K562 (cell line): Measurements from ENCODE around the gene KIAA0040. TPM values are rescaled to one million over a fixed set of nuclear protein-coding genes. Genes with fewer than 3 reads are reported as not detected.

Source experiments
- ERF ChIP-seq: fragments of 450-650 bp; formaldehyde crosslinking; IDR thresholded peaks from 2 replicates; pipeline ENCODE4 v1.4.0; 2020; ENCODE audit warnings: mild to moderate bottlenecking, mixed read lengths
- GTF2F1 ChIP-seq: IDR thresholded peaks from 2 replicates; pipeline ENCODE4 v1.6.1; 2011; ENCODE audit warnings: low read depth, low read length, improper control_type of control experiment
- HDAC2 ChIP-seq: fragments of 450-650 bp; IDR thresholded peaks from 2 replicates; pipeline ENCODE4 v1.6.1; 2016; ENCODE audit warnings: mild to moderate bottlenecking
- HMG20B ChIP-seq: fragments of 250-450 bp; sonication (Bioruptor Pico); IDR thresholded peaks from 2 replicates; pipeline ENCODE4 v1.5.0; 2021; ENCODE audit warnings: mild to moderate bottlenecking
- POLR2AphosphoS5 ChIP-seq: IDR thresholded peaks from 2 replicates; pipeline ENCODE4 v1.6.1; 2011; ENCODE audit warnings: mild to moderate bottlenecking, low read depth, low read length, moderate library complexity; ENCODE audit not compliant: control insufficient read depth, insufficient read depth
- ZFP1 ChIP-seq: fragments of 450-650 bp; formaldehyde crosslinking; IDR thresholded peaks from 2 replicates; pipeline ENCODE4 v1.4.0; 2020; ENCODE audit warnings: mild to moderate bottlenecking, mixed read lengths
- ZFX ChIP-seq: sonication (generic); formaldehyde crosslinking; IDR thresholded peaks from 2 replicates; pipeline ENCODE4 v1.8.0; 2022; ENCODE audit warnings: mild to moderate bottlenecking, missing genetic modification reagents, moderate library complexity
- ZNF507 ChIP-seq: conservative IDR thresholded peaks from 2 replicates; pipeline ENCODE4 v1.6.1; 2017; ENCODE audit warnings: missing genetic modification characterization, missing compliant biosample characterization
- polyA plus RNA-seq, 8 experiments: library from polyadenylated mRNA; depleted of rRNA in 4 of 8; stranded (reverse) in 5 of 8; unstranded in 3 of 8; fragments of >200 nt; fragmentation: Nextera tagmentation in 2 of 8; fragmentation: Illumina TruSeq in 1 of 8; extraction: Ambion mirVana in 2 of 8; extraction: Trizol in 1 of 8; gene quantifications; 2 replicates each; pipeline versions ENCODE4 v1.2.1 to v1.2.3, GENCODE V29; 2011 to 2014; ENCODE audit warnings: inconsistent platforms in 1 of 8, missing spikeins in 1 of 8
- total RNA-seq, 7 experiments: library from RNA; depleted of rRNA in 6 of 7; stranded (reverse); fragments of >200 nt in 6 of 7; fragmentation: Illumina TruSeq in 2 of 7; extraction: Trizol in 2 of 7; gene quantifications; 2 replicates each; pipeline versions ENCODE4 v1.2.1 to v1.2.3, GENCODE V29; 2011 to 2021; ENCODE audit warnings: low replicate concordance in 1 of 7
- TF ChIP-seq, protein P1 (sequence below): sonication (generic); formaldehyde crosslinking; IDR thresholded peaks from 2 replicates; pipeline ENCODE4 v1.8.0; 2022; ENCODE audit warnings: mild to moderate bottlenecking, low read depth, missing genetic modification reagents
- TF ChIP-seq, protein P2 (sequence below): sonication (generic); formaldehyde crosslinking; IDR thresholded peaks from 2 replicates; pipeline ENCODE4 v1.8.0; 2023; ENCODE audit warnings: missing genetic modification reagents, mild to moderate bottlenecking, borderline replicate concordance
- TF ChIP-seq, protein P3 (sequence below), 2 experiments: fragments of 450-650 bp in 1 of 2; IDR thresholded peaks; 2 replicates each; pipeline ENCODE4 v1.6.1; 2011 to 2017; ENCODE audit warnings: low read depth in 2 of 2, antibody characterized with exemption in 1 of 2, borderline replicate concordance in 1 of 2, low read length in 1 of 2, mild to moderate bottlenecking in 1 of 2, mixed read lengths in 1 of 2; ENCODE audit not compliant: control insufficient read depth in 1 of 2
- TF ChIP-seq, protein P4 (sequence below): fragments of 450-650 bp; IDR thresholded peaks from 2 replicates; pipeline ENCODE4 v1.6.1; 2016; ENCODE audit warnings: borderline replicate concordance

The KIAA0040 gene
- total and polyA plus RNA-seq, 9 of the 15 experiments (the other 6 are each of a cell fraction or from before 2014, with no cell fraction given), result 3.4 to 13.6 (median 7.1) TPM

DNA sequence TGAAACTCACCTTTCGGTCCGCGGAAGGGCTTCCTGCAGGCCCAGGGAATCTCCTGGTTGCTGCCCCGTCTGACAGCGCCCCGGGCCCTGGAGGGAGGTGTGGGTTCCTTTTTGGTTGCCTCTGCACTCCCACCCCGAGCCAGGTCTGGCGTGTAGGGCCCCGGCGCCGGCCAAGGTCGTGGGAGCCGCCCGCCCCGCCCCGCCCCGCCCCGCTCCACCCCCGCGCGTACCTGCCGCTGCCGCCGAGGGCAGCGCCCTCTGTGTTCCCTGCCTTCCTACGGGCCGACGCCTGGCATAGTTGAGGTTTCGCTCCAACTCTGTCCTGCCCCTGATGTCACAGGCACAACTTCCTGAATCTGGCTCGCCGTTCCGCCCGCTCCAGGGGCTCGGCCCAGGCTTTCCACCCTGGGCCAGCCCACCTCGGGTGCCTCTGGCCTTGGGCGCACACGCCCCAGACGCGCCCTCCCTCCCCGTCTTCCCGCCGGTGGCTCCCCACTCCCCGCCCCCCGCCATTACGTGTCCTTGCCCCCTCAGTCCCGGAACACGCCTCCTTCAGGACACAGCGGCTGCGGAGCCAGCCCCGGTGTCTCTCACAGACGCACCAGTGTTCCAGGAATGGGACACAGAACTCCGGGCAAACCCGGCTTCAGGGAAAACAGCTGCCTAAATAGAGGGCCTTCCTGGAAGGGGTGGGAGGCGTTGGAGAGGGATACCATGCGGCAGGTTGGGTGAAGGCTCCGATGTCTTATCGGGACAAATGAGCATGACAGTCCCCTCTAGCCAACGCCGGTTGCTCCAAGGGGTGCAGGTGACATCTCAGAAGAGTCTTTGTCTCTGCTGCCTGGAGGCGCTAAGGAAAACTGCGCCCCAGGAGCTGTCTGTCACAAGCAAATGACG, at the start of gene KIAA0040 (continued):
- TF ChIP-seq ERF (CRISPR knock-in tag) (no peak), ZFP1 (no peak), ZFX (peak; percentile 83), POLR2AphosphoS5 (no peak; the same call in 1 of the 2 replicates), ZNF507 (tag) (no peak), HMG20B (no peak), GTF2F1 (no peak), HDAC2 (no peak)
- TF ChIP-seq, protein P1, sequence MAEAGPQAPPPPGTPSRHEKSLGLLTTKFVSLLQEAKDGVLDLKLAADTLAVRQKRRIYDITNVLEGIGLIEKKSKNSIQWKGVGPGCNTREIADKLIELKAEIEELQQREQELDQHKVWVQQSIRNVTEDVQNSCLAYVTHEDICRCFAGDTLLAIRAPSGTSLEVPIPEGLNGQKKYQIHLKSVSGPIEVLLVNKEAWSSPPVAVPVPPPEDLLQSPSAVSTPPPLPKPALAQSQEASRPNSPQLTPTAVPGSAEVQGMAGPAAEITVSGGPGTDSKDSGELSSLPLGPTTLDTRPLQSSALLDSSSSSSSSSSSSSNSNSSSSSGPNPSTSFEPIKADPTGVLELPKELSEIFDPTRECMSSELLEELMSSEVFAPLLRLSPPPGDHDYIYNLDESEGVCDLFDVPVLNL (CRISPR knock-in tag), result no peak
- TF ChIP-seq, protein P2, sequence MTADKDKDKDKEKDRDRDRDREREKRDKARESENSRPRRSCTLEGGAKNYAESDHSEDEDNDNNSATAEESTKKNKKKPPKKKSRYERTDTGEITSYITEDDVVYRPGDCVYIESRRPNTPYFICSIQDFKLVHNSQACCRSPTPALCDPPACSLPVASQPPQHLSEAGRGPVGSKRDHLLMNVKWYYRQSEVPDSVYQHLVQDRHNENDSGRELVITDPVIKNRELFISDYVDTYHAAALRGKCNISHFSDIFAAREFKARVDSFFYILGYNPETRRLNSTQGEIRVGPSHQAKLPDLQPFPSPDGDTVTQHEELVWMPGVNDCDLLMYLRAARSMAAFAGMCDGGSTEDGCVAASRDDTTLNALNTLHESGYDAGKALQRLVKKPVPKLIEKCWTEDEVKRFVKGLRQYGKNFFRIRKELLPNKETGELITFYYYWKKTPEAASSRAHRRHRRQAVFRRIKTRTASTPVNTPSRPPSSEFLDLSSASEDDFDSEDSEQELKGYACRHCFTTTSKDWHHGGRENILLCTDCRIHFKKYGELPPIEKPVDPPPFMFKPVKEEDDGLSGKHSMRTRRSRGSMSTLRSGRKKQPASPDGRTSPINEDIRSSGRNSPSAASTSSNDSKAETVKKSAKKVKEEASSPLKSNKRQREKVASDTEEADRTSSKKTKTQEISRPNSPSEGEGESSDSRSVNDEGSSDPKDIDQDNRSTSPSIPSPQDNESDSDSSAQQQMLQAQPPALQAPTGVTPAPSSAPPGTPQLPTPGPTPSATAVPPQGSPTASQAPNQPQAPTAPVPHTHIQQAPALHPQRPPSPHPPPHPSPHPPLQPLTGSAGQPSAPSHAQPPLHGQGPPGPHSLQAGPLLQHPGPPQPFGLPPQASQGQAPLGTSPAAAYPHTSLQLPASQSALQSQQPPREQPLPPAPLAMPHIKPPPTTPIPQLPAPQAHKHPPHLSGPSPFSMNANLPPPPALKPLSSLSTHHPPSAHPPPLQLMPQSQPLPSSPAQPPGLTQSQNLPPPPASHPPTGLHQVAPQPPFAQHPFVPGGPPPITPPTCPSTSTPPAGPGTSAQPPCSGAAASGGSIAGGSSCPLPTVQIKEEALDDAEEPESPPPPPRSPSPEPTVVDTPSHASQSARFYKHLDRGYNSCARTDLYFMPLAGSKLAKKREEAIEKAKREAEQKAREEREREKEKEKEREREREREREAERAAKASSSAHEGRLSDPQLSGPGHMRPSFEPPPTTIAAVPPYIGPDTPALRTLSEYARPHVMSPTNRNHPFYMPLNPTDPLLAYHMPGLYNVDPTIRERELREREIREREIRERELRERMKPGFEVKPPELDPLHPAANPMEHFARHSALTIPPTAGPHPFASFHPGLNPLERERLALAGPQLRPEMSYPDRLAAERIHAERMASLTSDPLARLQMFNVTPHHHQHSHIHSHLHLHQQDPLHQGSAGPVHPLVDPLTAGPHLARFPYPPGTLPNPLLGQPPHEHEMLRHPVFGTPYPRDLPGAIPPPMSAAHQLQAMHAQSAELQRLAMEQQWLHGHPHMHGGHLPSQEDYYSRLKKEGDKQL, result no peak
- TF ChIP-seq, protein P3, sequence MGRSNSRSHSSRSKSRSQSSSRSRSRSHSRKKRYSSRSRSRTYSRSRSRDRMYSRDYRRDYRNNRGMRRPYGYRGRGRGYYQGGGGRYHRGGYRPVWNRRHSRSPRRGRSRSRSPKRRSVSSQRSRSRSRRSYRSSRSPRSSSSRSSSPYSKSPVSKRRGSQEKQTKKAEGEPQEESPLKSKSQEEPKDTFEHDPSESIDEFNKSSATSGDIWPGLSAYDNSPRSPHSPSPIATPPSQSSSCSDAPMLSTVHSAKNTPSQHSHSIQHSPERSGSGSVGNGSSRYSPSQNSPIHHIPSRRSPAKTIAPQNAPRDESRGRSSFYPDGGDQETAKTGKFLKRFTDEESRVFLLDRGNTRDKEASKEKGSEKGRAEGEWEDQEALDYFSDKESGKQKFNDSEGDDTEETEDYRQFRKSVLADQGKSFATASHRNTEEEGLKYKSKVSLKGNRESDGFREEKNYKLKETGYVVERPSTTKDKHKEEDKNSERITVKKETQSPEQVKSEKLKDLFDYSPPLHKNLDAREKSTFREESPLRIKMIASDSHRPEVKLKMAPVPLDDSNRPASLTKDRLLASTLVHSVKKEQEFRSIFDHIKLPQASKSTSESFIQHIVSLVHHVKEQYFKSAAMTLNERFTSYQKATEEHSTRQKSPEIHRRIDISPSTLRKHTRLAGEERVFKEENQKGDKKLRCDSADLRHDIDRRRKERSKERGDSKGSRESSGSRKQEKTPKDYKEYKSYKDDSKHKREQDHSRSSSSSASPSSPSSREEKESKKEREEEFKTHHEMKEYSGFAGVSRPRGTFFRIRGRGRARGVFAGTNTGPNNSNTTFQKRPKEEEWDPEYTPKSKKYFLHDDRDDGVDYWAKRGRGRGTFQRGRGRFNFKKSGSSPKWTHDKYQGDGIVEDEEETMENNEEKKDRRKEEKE (IDR thresholded peaks at IDR 0.05; ENCODE audit: borderline replicate concordance in 1 of 2, control insufficient read depth in 1 of 2, low read depth in 2 of 2, low read length in 1 of 2), result no peak
- TF ChIP-seq, protein P4, sequence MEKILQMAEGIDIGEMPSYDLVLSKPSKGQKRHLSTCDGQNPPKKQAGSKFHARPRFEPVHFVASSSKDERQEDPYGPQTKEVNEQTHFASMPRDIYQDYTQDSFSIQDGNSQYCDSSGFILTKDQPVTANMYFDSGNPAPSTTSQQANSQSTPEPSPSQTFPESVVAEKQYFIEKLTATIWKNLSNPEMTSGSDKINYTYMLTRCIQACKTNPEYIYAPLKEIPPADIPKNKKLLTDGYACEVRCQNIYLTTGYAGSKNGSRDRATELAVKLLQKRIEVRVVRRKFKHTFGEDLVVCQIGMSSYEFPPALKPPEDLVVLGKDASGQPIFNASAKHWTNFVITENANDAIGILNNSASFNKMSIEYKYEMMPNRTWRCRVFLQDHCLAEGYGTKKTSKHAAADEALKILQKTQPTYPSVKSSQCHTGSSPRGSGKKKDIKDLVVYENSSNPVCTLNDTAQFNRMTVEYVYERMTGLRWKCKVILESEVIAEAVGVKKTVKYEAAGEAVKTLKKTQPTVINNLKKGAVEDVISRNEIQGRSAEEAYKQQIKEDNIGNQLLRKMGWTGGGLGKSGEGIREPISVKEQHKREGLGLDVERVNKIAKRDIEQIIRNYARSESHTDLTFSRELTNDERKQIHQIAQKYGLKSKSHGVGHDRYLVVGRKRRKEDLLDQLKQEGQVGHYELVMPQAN, result no peak
